CD4-positive, alpha-beta memory T cell (primary cell): Measurements from ENCODE around the gene EIF3I. TPM values are rescaled to one million over a fixed set of nuclear protein-coding genes. Genes with fewer than 3 reads are reported as not detected.

Experiments
- CTCF ChIA-PET: fragments of 350-600 bp; sonication (Branson Sonifier 250); formaldehyde crosslinking; loops from one replicate; lab custom pipeline; 2021; ENCODE audit warnings: inconsistent platforms; ENCODE audit not compliant: partially characterized antibody; lab: Charles Lee
- POLR2A ChIA-PET: fragments of 350-600 bp; sonication (Branson Sonifier 250); formaldehyde crosslinking; loops from one replicate; lab custom pipeline; 2021; ENCODE audit not compliant: partially characterized antibody; lab: Charles Lee
- DNase-seq, 5 donors: peaks; one replicate each; pipeline versions ENCODE4 v3.0.0 to v3.0.0-alpha.2; 2020 to 2022; ENCODE audit warnings: mixed read lengths in 1 of 5
- H3K27ac ChIP-seq: one replicate; pipeline ENCODE4 v1.7.0; 2013; ENCODE audit warnings: low read depth, low read length
- H3K27me3 ChIP-seq: 2 replicates; pipeline ENCODE4 v1.7.0; 2013; ENCODE audit warnings: mild to moderate bottlenecking, low read length, moderate library complexity; ENCODE audit not compliant: insufficient read depth
- H3K36me3 ChIP-seq: 2 replicates; pipeline ENCODE4 v1.7.0; 2013; ENCODE audit warnings: mild to moderate bottlenecking, low read length, moderate library complexity; ENCODE audit not compliant: insufficient read depth
- H3K4me1 ChIP-seq: 2 replicates; pipeline ENCODE4 v1.7.0; 2013; ENCODE audit warnings: mild to moderate bottlenecking, low read length, moderate library complexity; ENCODE audit not compliant: insufficient read depth
- H3K4me3 ChIP-seq, 2 donors: one replicate each; pipeline ENCODE4 v1.7.0; 2013; ENCODE audit warnings: low read length in 2 of 2, mild to moderate bottlenecking in 1 of 2
- H3K9me3 ChIP-seq, 2 donors: one replicate each; pipeline ENCODE4 v1.7.0; 2013; ENCODE audit warnings: low read length in 2 of 2, control low read depth in 1 of 2; ENCODE audit not compliant: control insufficient read depth in 1 of 2
- H3K27ac Mint-ChIP-seq, 7 donors: one replicate each; pipeline ENCODE4 v1.8.0; 2020 to 2021; ENCODE audit warnings: mixed read lengths in 7 of 7, mild to moderate bottlenecking in 6 of 7, inconsistent platforms in 3 of 7, moderate library complexity in 3 of 7
- H3K27me3 Mint-ChIP-seq, 2 donors: one replicate each; pipeline ENCODE4 v1.8.0; 2020 to 2021; ENCODE audit warnings: mixed read lengths in 2 of 2
- H3K36me3 Mint-ChIP-seq, 2 donors: one replicate each; pipeline ENCODE4 v1.8.0; 2020 to 2021; ENCODE audit warnings: mixed read lengths in 2 of 2, inconsistent platforms in 1 of 2, mild to moderate bottlenecking in 1 of 2
- H3K4me1 Mint-ChIP-seq, 4 donors: one replicate each; pipeline ENCODE4 v1.8.0; 2020 to 2021; ENCODE audit warnings: mixed read lengths in 4 of 4, mild to moderate bottlenecking in 1 of 4
- H3K4me3 Mint-ChIP-seq, 8 donors: one replicate each; pipeline ENCODE4 v1.8.0; 2020 to 2021; ENCODE audit warnings: mixed read lengths in 8 of 8, mild to moderate bottlenecking in 7 of 8, moderate library complexity in 6 of 8, inconsistent platforms in 3 of 8
- H3K9me3 Mint-ChIP-seq, 8 donors: one replicate each; pipeline ENCODE4 v1.8.0; 2020 to 2021; ENCODE audit warnings: mixed read lengths in 8 of 8, mild to moderate bottlenecking in 5 of 8, inconsistent platforms in 3 of 8, moderate library complexity in 1 of 8
- intact Hi-C: fragments of 100-400 bp; cut with micrococcal nuclease; formaldehyde crosslinking; loops from one replicate; pipeline ENCODE4 v1.15.1; 2023
- polyA plus RNA-seq, 2 donors: library from polyadenylated mRNA; unstranded; fragments of 300-500 nt; fragmentation: Illumina TruSeq; gene quantifications; one replicate each; pipeline ENCODE4 v1.2.3, GENCODE V29; 2021
- total RNA-seq, 2 experiments: library from RNA; stranded (reverse); gene quantifications; one replicate each; pipeline ENCODE4 v1.2.3, GENCODE V29; 2021

The EIF3I gene
- total and polyA plus RNA-seq, 4 experiments from 2014 or later: 78.3 to 248 (median 125) TPM

DNA sequence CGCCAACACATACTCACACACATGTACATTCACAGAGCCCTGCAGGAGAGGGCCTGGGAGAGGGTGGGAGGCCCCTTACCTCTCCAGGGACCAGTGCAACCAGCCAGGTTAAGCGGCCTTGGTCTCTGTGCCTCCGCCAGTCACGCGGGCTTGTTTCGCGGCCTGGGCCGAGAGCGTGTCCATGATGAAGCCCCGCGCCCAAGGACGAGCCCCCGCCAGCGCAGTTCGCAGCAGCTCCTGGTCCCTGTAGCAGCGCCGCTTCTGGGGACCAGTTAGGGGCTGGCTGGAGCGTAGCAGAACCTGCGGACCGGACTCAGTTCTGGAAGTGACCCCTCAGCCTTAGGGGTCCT lies 17.6 kb downstream of the EIF3I start:
- Histone ChIP-seq H3K27ac (peak overlapping the region; percentile 48), H3K27me3 (no peaks in the 10 kb centered on the region), H3K36me3 (no peaks in the 10 kb centered on the region), H3K4me3 (peak overlapping the region in 1 of 2 donors; percentile 81), H3K9me3 (no peaks in the 10 kb centered on the region), H3K4me1 (peaks cover 14% of the 10 kb centered on the region)
- POLR2A ChIA-PET: interaction anchor here (0.9 to 26.9 kb wide), 30 partner anchors 12 to 167 kb away, joined by 4 to 819 read pairs (median 10); partner anchors contain the start of genes BSDC1, CCDC28B, EIF3I and FAM167B
- Mint-ChIP-seq H3K27ac (no peak overlapping the region), H3K36me3 (no peaks in the 10 kb centered on the region), H3K4me1 (peaks cover 0 to 35% (median 15%) of the 10 kb centered on the region in 4 donors), H3K9me3 (no peaks in the 10 kb centered on the region), H3K27me3 (no peaks in the 10 kb centered on the region), H3K4me3 (peak overlapping the region; percentile 87 to 93 (median 90))
- intact Hi-C loops: loop anchor here (1.0 to 2.0 kb wide), 5 partner anchors 11 to 133 kb away; partner anchors contain the start of gene HDAC1
- no peak for DNase-seq
- CTCF ChIA-PET: interaction anchor here (0.8 to 7.4 kb wide), 30 partner anchors 8 to 159 kb away, joined by 3 to 151 read pairs (median 6); partner anchors contain the start of genes HDAC1, LCK and MARCKSL1

DNA sequence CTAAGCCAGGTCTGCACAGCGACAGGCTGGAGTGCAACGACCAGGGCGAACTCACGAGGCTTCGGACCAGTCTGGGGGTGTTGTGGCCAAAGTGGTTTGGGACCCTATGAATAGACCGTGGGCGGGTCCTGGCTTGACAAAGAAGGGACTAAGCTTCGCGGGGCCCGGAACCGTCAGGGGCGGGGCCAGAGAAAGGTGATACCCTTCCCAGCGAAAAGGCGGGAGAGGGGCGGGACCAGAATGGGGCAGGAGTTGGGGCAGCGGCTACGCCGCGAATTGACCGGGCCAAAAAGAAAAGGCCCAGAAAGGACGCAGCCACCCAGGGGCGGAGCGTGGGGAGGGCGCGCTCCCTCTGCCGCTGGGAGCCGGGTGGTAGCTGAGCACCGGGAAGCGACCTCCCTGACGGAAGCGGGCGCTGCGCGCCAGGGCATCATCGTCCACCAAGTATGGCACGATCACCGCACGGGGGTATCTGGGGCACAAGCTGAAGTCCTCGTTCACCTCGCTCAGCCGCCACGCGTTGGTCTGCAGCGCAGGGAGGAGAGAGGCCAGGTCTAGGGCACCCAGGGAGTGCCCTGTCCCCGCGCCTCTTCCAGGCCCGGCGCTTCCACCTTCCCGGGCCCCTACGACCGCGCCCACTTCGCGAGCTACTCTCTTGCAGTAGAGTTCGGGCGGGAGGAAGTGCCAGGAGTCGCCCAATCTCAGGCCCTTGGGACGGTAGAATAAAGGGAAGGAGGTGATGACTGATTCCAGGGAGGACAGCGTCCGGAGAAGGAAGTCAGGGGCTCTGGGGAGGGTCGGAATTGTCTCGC lies 18.1 kb downstream of the EIF3I start:
- H3K36me3 Mint-ChIP-seq: no peaks in the 10 kb centered on the region
- peak overlapping the region; percentile 87 to 93 (median 90) for H3K4me3 Mint-ChIP-seq
- Histone ChIP-seq H3K4me3 (peak overlapping the region; percentile 81), H3K9me3 (no peaks in the 10 kb centered on the region), H3K36me3 (no peaks in the 10 kb centered on the region), H3K27ac (peak overlapping the region; percentile 48), H3K4me1 (peaks cover 14% of the 10 kb centered on the region), H3K27me3 (no peaks in the 10 kb centered on the region)
- DNase-seq: peak; percentile 53 to 75 (median 55)
- H3K9me3 Mint-ChIP-seq: no peaks in the 10 kb centered on the region
- ChIA-PET POLR2A (interaction anchor here (0.9 to 26.9 kb wide), 33 partner anchors 13 to 280 kb away, joined by 3 to 819 read pairs (median 8); partner anchors contain the start of genes BSDC1, CCDC28B, EIF3I and FAM167B), CTCF (interaction anchor here (0.6 to 7.4 kb wide), 42 partner anchors 9 to 171 kb away, joined by 3 to 151 read pairs (median 5); partner anchors contain the start of genes CCDC28B, HDAC1, IQCC and LCK)
- peaks cover 0 to 35% (median 15%) of the 10 kb centered on the region in 4 donors for H3K4me1 Mint-ChIP-seq
- H3K27ac Mint-ChIP-seq: peak overlapping the region; percentile 68 to 88 (median 79)
- intact Hi-C loops: loop anchor here (1.0 to 2.0 kb wide), 5 partner anchors 10 to 132 kb away; partner anchors contain the start of gene HDAC1
- no peaks in the 10 kb centered on the region for H3K27me3 Mint-ChIP-seq

DNA sequence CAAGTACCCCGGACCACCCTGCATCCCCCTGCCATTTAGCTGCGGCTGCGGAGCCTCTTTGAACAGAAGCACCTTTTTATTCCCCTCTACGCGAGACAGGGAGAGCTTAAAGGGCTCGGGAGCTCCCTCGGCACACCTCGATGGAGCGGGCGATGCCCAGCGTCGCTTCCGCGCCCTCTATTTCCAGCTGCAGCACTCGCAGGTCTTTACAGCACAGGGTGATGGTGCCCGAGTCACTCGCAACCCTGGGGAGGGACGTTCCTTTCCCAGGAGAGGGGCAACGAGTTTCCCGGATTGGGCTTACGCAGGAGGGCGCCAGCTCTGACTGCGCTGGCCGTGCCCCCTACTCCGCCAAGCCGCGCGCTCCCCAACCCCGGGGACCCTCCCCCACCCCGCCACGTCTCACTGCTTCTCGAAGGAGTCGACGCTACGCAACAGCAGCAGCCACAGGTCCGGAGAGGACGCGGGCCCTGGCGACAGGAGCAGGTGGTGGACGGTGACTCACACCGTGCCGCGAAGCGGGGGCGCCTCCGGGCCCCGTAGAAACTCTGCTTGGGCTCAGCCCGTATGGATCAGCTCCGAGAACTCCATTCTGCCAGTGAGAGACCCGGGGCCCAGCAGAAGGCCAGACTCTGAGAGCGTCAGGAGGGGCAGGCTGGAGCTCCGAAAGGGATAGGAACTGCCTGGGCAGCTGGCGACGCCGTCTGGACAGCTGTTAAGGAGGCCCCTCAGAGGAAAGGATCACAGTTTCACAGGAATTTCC lies 19.0 kb downstream of the EIF3I start:
- ChIA-PET POLR2A (interaction anchor here (0.9 to 26.9 kb wide), 33 partner anchors 14 to 279 kb away, joined by 3 to 819 read pairs (median 8); partner anchors contain the start of genes BSDC1, CCDC28B, EIF3I and FAM167B), CTCF (interaction anchor here (0.6 to 7.4 kb wide), 39 partner anchors 10 to 170 kb away, joined by 3 to 151 read pairs (median 5); partner anchors contain the start of genes CCDC28B, HDAC1, IQCC and LCK)
- peaks cover 0 to 35% (median 17%) of the 10 kb centered on the region in 4 donors for H3K4me1 Mint-ChIP-seq
- Histone ChIP-seq H3K27me3 (no peaks in the 10 kb centered on the region), H3K9me3 (no peaks in the 10 kb centered on the region), H3K4me3 (peak overlapping the region; percentile 81), H3K4me1 (peaks cover 19% of the 10 kb centered on the region), H3K36me3 (no peaks in the 10 kb centered on the region), H3K27ac (peak overlapping the region; percentile 48)
- peak overlapping the region; percentile 87 to 93 (median 90) for H3K4me3 Mint-ChIP-seq
- no peaks in the 10 kb centered on the region for H3K9me3 Mint-ChIP-seq
- DNase-seq: peak in 4 of 5 donors; percentile 38 to 44 (median 41)
- peak overlapping the region; percentile 68 to 88 (median 87) for H3K27ac Mint-ChIP-seq
- intact Hi-C loops: loop anchor here (2.0 kb wide), 2 partner anchors 32 to 110 kb away; no protein-coding TSS in a partner anchor
- no peaks in the 10 kb centered on the region for H3K27me3 Mint-ChIP-seq
- no peaks in the 10 kb centered on the region for H3K36me3 Mint-ChIP-seq

DNA sequence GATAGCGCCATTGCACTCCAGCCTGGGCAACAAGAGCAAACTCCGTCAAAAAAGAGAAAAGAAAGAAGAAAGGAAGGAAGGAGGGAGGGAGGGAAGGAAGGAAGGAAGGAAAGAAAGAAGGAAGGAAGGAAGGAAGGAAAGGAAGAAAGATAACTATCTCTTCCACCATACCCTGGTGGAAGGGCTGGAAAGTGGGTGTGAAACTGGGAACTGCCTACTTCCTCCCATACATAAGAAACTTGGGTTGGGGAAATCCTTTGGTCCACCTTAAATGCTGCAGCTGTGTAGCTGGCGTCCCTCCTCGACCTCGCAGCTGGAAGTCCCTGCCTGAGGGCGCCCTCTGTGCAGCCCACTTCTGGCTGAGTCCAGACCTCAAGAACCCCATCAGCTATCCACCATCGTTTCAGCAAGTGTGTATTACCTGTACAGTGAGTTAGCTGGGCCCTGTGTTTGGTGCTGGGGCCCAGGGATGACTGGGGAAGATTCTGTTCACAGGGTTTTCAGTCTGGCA lies 20.2 kb downstream of the EIF3I start:
- POLR2A ChIA-PET: interaction anchor here (1.3 to 26.9 kb wide), 4 partner anchors 16 to 93 kb away, joined by 4 to 819 read pairs (median 30); partner anchors contain the start of genes FAM167B, HDAC1, LCK and MARCKSL1
- Histone ChIP-seq H3K4me1 (peaks cover 31% of the 10 kb centered on the region), H3K9me3 (no peaks in the 10 kb centered on the region), H3K36me3 (no peaks in the 10 kb centered on the region), H3K4me3 (no peak overlapping the region), H3K27ac (no peak overlapping the region), H3K27me3 (no peaks in the 10 kb centered on the region)
- no peak for DNase-seq
- intact Hi-C loops: no loop called here
- Mint-ChIP-seq H3K27ac (peak overlapping the region in 5 of 7 donors; percentile 29 to 75 (median 48)), H3K4me1 (peaks cover 5 to 43% (median 22%) of the 10 kb centered on the region in 4 donors), H3K27me3 (no peaks in the 10 kb centered on the region), H3K9me3 (no peaks in the 10 kb centered on the region), H3K36me3 (no peaks in the 10 kb centered on the region), H3K4me3 (peak overlapping the region in 5 of 8 donors; percentile 7 to 68 (median 30))
- CTCF ChIA-PET: interaction anchor here (1.2 to 7.4 kb wide), 5 partner anchors 10 to 47 kb away, joined by 3 to 151 read pairs (median 35); partner anchors contain the start of genes HDAC1 and LCK

DNA sequence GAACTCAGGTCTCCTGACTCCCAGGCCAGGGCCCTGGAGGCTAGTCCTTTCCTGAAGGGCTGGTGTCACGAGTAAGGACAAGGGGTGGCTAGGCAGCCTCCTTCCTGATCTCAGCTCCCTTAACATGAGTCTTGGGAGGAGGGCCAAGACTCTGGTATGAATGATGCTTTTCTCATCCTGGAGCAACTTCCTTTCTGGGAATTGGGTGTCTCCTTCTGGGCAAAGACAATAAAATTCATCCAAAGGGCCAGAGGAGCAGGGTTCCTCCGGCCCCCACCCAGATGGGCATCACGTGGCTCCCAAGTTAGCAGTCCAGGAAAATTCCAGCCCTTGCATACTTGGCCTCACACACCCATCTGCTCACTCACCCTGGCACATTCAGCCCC lies 24.7 kb downstream of the EIF3I start, which contains the start of gene FAM167B:
FAM167B (plus strand) TSS at position 335 of the 386 bp plus-strand sequence. CDS start 200 bp downstream, outside the sequence.
- ChIA-PET POLR2A (interaction anchor here (9.7 to 26.9 kb wide), 5 partner anchors 3 to 75 kb away, joined by 96 to 819 read pairs (median 226); partner anchors contain the start of genes FAM167B, HDAC1 and LCK), CTCF (interaction anchor here (1.4 to 5.8 kb wide), 6 partner anchors 12 to 126 kb away, joined by 3 to 90 read pairs (median 51); partner anchors contain the start of genes DCDC2B and HDAC1)
- Mint-ChIP-seq H3K4me1 (peaks cover 26 to 60% (median 39%) of the 10 kb centered on the region in 4 donors), H3K27me3 (no peaks in the 10 kb centered on the region), H3K36me3 (peaks cover 4 to 8% of the 10 kb centered on the region in 2 donors), H3K27ac (peak within 1 kb of the TSS; percentile 91 to 99 (median 99)), H3K4me3 (peak within 1 kb of the TSS; percentile 79 to 91 (median 84)), H3K9me3 (peaks cover 0 to 1% (median 0%) of the 10 kb centered on the region in 8 donors)
- Histone ChIP-seq H3K4me1 (peaks cover 52% of the 10 kb centered on the region), H3K27ac (peak within 1 kb of the TSS; percentile 89), H3K4me3 (peak within 1 kb of the TSS in 1 of 2 donors; percentile 42), H3K27me3 (no peaks in the 10 kb centered on the region), H3K9me3 (no peaks in the 10 kb centered on the region), H3K36me3 (no peaks in the 10 kb centered on the region)
- DNase-seq: no peak
- intact Hi-C loops: no loop called here

DNA sequence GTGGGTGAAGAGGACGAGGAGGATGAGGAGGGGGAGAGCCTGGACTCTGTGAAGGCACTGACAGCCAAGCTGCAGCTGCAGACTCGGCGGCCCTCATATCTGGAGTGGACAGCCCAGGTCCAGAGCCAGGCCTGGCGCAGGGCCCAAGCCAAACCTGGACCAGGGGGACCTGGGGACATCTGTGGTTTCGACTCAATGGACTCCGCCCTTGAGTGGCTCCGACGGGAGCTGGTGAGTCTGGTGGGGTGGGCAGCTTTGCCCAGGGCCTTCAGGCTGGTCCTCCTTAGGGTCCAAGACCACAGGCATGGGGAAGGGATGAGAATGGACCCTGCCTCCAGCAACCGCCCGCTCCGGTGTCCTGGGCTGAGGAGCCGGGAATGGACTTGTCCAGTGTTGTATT lies 25.2 kb downstream of the EIF3I start:
- Histone ChIP-seq H3K4me1 (peaks cover 52% of the 10 kb centered on the region), H3K4me3 (no peak overlapping the region), H3K27ac (peak overlapping the region; percentile 89), H3K9me3 (no peaks in the 10 kb centered on the region), H3K36me3 (no peaks in the 10 kb centered on the region), H3K27me3 (no peaks in the 10 kb centered on the region)
- H3K9me3 Mint-ChIP-seq: peaks cover 0 to 1% (median 0%) of the 10 kb centered on the region in 8 donors
- peak overlapping the region; percentile 91 to 99 (median 99) for H3K27ac Mint-ChIP-seq
- no peaks in the 10 kb centered on the region for H3K27me3 Mint-ChIP-seq
- intact Hi-C loops: no loop called here
- POLR2A ChIA-PET: interaction anchor here (1.1 to 26.9 kb wide), 10 partner anchors 2 to 125 kb away, joined by 3 to 819 read pairs (median 114); partner anchors contain the start of genes EIF3I, FAM167B, HDAC1 and LCK
- H3K4me1 Mint-ChIP-seq: peaks cover 24 to 59% (median 37%) of the 10 kb centered on the region in 4 donors
- peaks cover 9 to 14% of the 10 kb centered on the region in 2 donors for H3K36me3 Mint-ChIP-seq
- DNase-seq: no peak
- peak overlapping the region in 4 of 8 donors; percentile 82 to 86 (median 84) for H3K4me3 Mint-ChIP-seq
- CTCF ChIA-PET: interaction anchor here (1.2 to 10.0 kb wide), 21 partner anchors 7 to 174 kb away, joined by 3 to 151 read pairs (median 8); partner anchors contain the start of genes DCDC2B, HDAC1 and IQCC
